Upper lobe of left lung (tissue), 6 donors: Measurements from ENCODE around the gene KRTAP10-9. TPM values are rescaled to one million over a fixed set of nuclear protein-coding genes. Genes with fewer than 3 reads are reported as not detected.
A peak's percentile ranks its signal among the peaks of the same experiment; 100 is the strongest.
"Not testable (repeated sequence)": the region's sequence is repeated elsewhere in the genome, so short reads cannot be mapped to it uniquely, and the experiment has no call there.

Experiments used
- ATAC-seq, 2 donors: fragments of 200-7000 bp; cut with Tn5 transposase; one replicate each; pipeline ENCODE4 v1.9.1; 2022; ENCODE audit warnings: mild to moderate bottlenecking in 2 of 2, moderate library complexity in 2 of 2; ENCODE audit not compliant: low FRiP score in 2 of 2
- DNase-seq, 2 donors: peaks; one replicate each; pipeline ENCODE4 v3.0.0-alpha.2; 2019 to 2020
- H3K27ac ChIP-seq, 4 donors: fragments of 200-600 bp; sonication (generic); one replicate each; pipeline ENCODE4 v1.5.1; 2016 to 2019
- H3K27me3 ChIP-seq, 4 donors: fragments of 200-600 bp; sonication (generic); one replicate each; pipeline ENCODE4 v1.5.1; 2017 to 2019
- H3K36me3 ChIP-seq, 4 donors: fragments of 200-600 bp; sonication (generic); one replicate each; pipeline ENCODE4 v1.5.1; 2016 to 2019
- H3K4me1 ChIP-seq, 4 donors: fragments of 200-600 bp; sonication (generic); one replicate each; pipeline ENCODE4 v1.5.1; 2018 to 2019
- H3K4me3 ChIP-seq, 4 donors: fragments of 200-600 bp; sonication (generic); one replicate each; pipeline ENCODE4 v1.5.1; 2017 to 2019; ENCODE audit warnings: mild to moderate bottlenecking in 2 of 4, moderate library complexity in 1 of 4
- H3K9me3 ChIP-seq, 4 donors: fragments of 200-600 bp; sonication (generic); one replicate each; pipeline ENCODE4 v1.5.1; 2018 to 2019
- EP300 ChIP-seq, 4 donors: sonication (generic); formaldehyde crosslinking; IDR thresholded peaks; one replicate each; pipeline ENCODE4 v1.5.1; 2017; ENCODE audit warnings: antibody characterized with exemption in 4 of 4, control low read depth in 2 of 4
- POLR2A ChIP-seq, 4 donors: fragments of 450-650 bp; IDR thresholded peaks; one replicate each; pipeline ENCODE4 v1.5.1; 2016 to 2017; ENCODE audit warnings: antibody characterized with exemption in 4 of 4, mild to moderate bottlenecking in 2 of 4
- POLR2AphosphoS5 ChIP-seq, 2 donors: sonication (generic); formaldehyde crosslinking; IDR thresholded peaks; one replicate each; pipeline ENCODE4 v1.5.1; 2017; ENCODE audit warnings: antibody characterized with exemption in 2 of 2
- WGBS, 2 donors: methylation state at CpG; one replicate each; pipeline ENCODE4 v1.1.5; 2017 to 2018; 5-methylcytosine and 5-hydroxymethylcytosine counted together
- total RNA-seq, 6 donors: library from RNA; depleted of rRNA in 4 of 6; stranded (reverse); fragments of >200 nt in 4 of 6; gene quantifications; one replicate each; pipeline versions ENCODE4 v1.1.0 to v1.2.1, GENCODE V29; 2016 to 2021
- TF ChIP-seq, protein P1 (sequence below), 6 experiments: fragments of 450-650 bp in 4 of 6; fragments of 200-600 bp in 2 of 6; sonication (generic) in 2 of 6; IDR thresholded peaks; one replicate each; pipeline ENCODE4 v1.5.1; 2016 to 2019; ENCODE audit warnings: antibody characterized with exemption in 6 of 6
- donor health status: DM: no; HTN: no; CAD: no; lungs with moderate emphysema.
- donor health status: DM: no; HTN: yes; CAD: no; lungs with severe emphysema.

KRTAP10-9 gene
- total RNA-seq, 6 donors from 2014 or later = not detected

DNA sequence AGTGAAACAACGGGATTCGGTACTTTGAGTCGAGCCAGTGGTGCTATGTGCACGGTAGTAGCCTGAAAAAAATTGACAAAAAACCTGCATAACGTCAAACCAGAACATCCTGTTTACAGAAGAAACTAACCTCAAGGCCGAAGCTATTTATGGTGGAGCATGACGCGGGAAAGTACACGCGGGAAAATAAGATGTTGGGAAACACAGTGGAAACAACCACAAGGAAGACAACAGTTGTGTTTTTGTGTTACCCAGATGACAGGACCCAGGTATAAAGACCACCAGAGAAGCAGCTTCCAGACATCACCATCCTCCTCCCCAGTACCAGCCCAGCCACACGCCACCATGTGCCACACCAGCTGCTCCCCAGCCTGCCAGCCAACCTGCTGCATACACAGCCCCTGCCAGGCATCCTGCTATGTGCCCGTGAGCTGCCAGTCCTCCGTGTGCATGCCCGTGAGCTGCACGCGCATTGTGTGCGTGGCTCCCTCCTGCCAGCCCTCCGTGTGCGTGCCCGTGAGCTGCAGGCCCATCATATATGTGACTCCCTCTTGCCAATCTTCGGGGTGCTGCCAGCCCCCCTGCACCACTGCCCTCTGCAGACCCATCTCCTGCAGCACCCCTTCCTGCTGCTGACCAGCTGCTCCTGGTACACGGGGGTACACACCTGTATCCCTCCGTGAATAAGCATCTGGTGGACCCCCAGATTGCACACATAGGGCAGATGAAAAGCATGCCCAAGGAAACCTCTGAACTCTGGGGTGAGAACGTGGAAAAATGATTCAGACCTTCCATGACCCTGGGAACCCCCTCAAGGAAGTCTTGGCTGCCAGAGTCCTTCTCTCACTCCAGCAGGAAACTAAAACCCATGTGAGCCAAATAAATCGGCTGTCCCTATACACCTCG, 31.0 kb downstream of the KRTAP10-9 start, which contains the start of gene KRTAP12-3:
Gene KRTAP12-3 (plus strand): TSS at position 298 of the 906 bp plus-strand sequence. CDS start 48 bp downstream, at position 346.
- H3K4me1 ChIP-seq = no peaks in the 10 kb centered on the region
- H3K9me3 ChIP-seq = peaks cover 0 to 6% (median 0%) of the 10 kb centered on the region in 4 donors
- H3K27me3 ChIP-seq = peaks cover 0 to 5% (median 0%) of the 10 kb centered on the region in 4 donors
- DNase-seq (peak in 1 of 2 donors; percentile 69), ATAC-seq (peak; percentile 15 to 61)
- no peak within 1 kb of the TSS for H3K4me3 ChIP-seq
- no peak for TF ChIP-seq POLR2AphosphoS5 (IDR thresholded peaks at IDR 0.05)
- TF ChIP-seq EP300 (IDR thresholded peaks at IDR 0.05) = peak in 1 of 4 donors; percentile 63
- no peak for TF ChIP-seq POLR2A (IDR thresholded peaks at IDR 0.05)
- no peaks in the 10 kb centered on the region for H3K36me3 ChIP-seq
- peak within 1 kb of the TSS in 3 of 4 donors; percentile 40 to 65 (median 40) for H3K27ac ChIP-seq
- 61 to 63% methylated on average over 23 of the region's 26 CpGs for WGBS, 2 donors

DNA sequence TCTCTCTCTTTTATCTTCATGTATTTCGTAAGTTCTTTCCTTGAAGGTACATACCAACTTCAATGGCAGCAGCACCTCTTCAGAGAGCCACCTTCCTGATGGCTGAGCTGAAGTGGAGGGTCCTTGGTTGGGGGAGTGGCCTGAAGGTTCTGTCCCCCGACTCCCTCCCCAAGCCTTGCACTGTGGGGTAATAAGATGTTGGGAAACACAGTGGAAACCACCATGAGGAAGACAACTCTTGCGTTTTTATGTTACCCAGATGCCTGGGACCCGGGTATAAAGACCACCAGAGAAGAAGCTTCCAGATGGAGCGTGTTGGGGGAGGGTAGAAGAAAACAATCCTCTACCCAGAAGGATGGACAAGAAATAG, 31.6 kb downstream of the KRTAP10-9 start:
- Histone ChIP-seq H3K9me3 (peaks cover 0 to 6% (median 0%) of the 10 kb centered on the region in 4 donors), H3K4me3 (no peak overlapping the region), H3K4me1 (no peaks in the 10 kb centered on the region), H3K36me3 (no peaks in the 10 kb centered on the region), H3K27me3 (peaks cover 0 to 5% (median 0%) of the 10 kb centered on the region in 4 donors), H3K27ac (peak overlapping the region in 1 of 4 donors; percentile 27)
- ATAC-seq (no peak), DNase-seq (no peak)
- 77 to 82% methylated on average over 5 of the region's 5 CpGs for WGBS, 2 donors
- no peak for TF ChIP-seq POLR2AphosphoS5 (IDR thresholded peaks at IDR 0.05)
- TF ChIP-seq POLR2A (IDR thresholded peaks at IDR 0.05) = no peak
- TF ChIP-seq, protein P1, sequence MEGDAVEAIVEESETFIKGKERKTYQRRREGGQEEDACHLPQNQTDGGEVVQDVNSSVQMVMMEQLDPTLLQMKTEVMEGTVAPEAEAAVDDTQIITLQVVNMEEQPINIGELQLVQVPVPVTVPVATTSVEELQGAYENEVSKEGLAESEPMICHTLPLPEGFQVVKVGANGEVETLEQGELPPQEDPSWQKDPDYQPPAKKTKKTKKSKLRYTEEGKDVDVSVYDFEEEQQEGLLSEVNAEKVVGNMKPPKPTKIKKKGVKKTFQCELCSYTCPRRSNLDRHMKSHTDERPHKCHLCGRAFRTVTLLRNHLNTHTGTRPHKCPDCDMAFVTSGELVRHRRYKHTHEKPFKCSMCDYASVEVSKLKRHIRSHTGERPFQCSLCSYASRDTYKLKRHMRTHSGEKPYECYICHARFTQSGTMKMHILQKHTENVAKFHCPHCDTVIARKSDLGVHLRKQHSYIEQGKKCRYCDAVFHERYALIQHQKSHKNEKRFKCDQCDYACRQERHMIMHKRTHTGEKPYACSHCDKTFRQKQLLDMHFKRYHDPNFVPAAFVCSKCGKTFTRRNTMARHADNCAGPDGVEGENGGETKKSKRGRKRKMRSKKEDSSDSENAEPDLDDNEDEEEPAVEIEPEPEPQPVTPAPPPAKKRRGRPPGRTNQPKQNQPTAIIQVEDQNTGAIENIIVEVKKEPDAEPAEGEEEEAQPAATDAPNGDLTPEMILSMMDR (IDR thresholded peaks at IDR 0.05) = no peak
- TF ChIP-seq EP300 (IDR thresholded peaks at IDR 0.05) = no peak

DNA sequence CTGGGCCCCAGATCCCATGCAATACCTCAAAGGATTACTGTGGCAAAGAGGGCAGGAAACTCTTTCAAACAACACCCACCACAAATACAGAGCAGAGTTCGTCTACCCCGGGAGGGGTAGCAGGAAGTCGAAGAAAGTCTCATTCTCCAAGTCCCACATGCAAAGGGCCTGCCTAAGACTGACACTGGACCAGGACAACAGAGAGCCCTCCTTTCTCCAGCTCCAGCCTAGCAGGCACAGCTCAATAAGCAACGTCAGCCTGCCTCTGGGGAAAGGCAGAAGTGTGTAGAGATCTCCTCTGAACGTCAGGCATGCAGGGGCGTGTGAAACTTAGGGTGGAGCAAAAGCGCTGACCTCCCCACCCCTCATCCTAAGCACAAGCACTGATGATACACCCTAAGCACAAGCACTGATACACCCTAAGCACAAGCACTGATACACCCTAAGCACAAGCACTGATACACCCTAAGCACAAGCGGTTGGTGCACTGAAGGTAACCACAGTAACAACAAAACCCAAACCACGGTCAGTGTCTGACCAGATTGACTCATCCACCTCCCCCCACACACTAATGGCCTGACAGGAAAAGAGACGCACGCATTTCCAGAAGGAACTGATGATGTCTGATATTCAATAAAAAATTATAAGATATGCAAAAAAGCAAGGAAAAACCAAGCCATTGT, 32.2 kb downstream of the KRTAP10-9 start:
- Histone ChIP-seq H3K9me3 (peaks cover 0 to 6% (median 0%) of the 10 kb centered on the region in 4 donors), H3K27me3 (peaks cover 0 to 5% (median 0%) of the 10 kb centered on the region in 4 donors), H3K36me3 (no peaks in the 10 kb centered on the region), H3K4me1 (no peaks in the 10 kb centered on the region), H3K4me3 (no peak overlapping the region), H3K27ac (peak overlapping the region in 1 of 4 donors; percentile 27)
- DNase-seq = no peak
- WGBS, 2 donors = 45 to 59% methylated on average over 10 of the region's 11 CpGs
- TF ChIP-seq, protein P1 (IDR thresholded peaks at IDR 0.05) = no peak
- no peak for TF ChIP-seq POLR2AphosphoS5 (IDR thresholded peaks at IDR 0.05)
- no peak for TF ChIP-seq EP300 (IDR thresholded peaks at IDR 0.05)
- TF ChIP-seq POLR2A (IDR thresholded peaks at IDR 0.05) = no peak
- peak in 1 of 2 donors; percentile 21 for ATAC-seq

DNA sequence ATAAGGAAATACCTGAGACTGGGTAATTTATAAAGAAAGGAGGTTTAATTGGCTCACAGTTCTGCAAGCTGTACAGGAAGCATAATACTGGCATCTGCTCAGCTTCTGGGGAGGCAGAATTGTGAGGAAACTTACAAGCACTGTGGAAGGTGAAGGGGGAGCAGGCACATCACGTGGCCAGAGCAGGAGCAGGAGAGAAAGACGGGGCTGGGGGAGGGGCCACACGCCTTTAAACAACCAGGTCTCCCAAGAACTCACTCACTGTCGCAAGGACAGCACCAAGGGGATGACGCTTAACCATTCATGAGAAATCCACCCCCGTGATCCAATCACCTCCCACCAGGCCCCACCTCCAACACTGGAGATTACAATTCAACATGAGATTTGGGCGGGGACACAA, 34.7 kb downstream of the KRTAP10-9 start:
- H3K9me3 ChIP-seq, H3K27ac ChIP-seq, H3K4me3 ChIP-seq, H3K36me3 ChIP-seq, H3K4me1 ChIP-seq, H3K27me3 ChIP-seq, ATAC-seq, DNase-seq: not testable (repeated sequence)
- 62 to 64% methylated on average over 7 of the region's 7 CpGs for WGBS, 2 donors

DNA sequence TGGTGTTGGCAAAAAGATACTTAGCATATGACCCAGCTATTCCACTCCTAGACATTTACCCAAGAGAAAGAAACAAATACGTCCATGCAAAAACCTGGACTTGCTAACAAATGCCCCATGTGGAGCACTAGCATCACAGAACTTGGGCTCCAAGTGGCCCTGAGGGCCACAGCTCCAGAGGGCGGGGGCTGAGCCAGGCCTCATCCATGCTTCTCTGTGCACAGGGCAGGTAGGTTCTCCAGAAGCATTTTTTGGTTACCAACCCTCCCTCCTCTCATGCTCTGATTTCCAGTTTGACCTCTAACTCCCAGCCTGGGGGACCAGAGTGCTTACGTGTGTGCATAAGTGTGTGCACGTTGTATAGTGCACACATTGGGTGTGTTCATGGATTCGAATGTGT, 37.8 kb downstream of the KRTAP10-9 start:
- no peak for TF ChIP-seq POLR2AphosphoS5 (IDR thresholded peaks at IDR 0.05)
- TF ChIP-seq, protein P1 (IDR thresholded peaks at IDR 0.05) = no peak
- TF ChIP-seq POLR2A (IDR thresholded peaks at IDR 0.05) = no peak
- no peak for TF ChIP-seq EP300 (IDR thresholded peaks at IDR 0.05)
- Histone ChIP-seq H3K9me3 (no peaks in the 10 kb centered on the region), H3K4me1 (no peaks in the 10 kb centered on the region), H3K27me3 (no peaks in the 10 kb centered on the region), H3K4me3 (no peak overlapping the region), H3K27ac (no peak overlapping the region), H3K36me3 (no peaks in the 10 kb centered on the region)
- ATAC-seq (no peak), DNase-seq (no peak)
- 69 to 90% methylated on average over 5 of the region's 5 CpGs for WGBS, 2 donors
